Activated CD4-positive, alpha-beta T cell treated with anti-CD3 and anti-CD28 coated beads, Interleukin-2, amount 50 U/mL, for 16 hours (primary cell): ENCODE data around the gene SSBP3.

Experiments
- DNase-seq: peaks from one replicate; pipeline ENCODE4 v3.0.0-alpha.2; 2020

SSBP3 gene

DNA sequence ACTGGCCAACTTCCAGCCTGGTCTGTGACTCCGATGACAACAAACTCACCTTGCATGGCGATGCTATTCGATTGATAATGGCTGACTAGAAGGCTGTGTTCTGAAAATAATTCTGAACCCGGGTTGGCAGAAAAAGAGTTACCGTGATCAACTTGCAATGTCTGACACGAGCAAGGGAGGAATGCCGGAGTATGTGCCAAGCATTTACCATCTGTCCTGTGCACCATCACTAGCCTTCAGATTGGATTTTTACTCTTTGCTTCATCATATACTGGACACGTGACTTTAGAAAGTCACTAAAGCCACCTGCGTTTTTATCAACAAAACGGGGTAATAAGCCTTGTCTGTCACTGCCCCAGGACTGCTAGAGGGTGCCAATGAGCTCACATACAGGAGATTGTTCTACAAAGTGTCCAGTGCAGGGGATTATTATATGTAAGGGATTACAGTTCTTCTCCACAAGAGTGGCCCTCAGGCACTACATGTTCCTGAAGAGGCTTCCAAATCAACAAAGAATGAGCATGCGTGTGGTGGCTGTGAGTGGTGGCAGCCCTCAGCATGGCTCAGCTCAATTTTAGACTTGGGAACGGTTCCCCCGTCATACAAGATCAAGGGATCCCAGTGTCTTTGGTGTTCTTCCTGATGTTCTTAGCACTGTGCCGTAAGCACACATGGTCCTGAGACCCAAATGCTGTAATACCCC is 35.8 kb downstream of the SSBP3 start:
- DNase-seq = no peak

DNA sequence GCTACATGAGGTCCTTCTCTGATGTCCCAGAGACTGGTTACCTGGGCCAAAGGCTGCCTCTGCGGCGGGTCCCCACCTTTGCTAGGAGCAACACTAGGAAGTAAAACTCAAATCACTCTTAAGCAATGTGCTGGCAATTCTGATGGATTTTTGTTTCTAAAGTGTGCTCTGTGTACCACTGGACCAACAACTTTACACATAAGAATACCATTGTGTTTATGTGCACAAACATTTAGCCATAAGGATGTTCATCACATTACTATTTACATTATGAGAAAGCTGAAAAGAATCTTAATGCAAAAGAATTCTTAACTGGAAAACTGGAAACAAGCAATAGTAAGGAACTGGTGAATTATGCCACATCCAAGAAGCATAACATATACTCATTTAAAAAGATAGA is 38.6 kb downstream of the SSBP3 start:
- no peak for DNase-seq

DNA sequence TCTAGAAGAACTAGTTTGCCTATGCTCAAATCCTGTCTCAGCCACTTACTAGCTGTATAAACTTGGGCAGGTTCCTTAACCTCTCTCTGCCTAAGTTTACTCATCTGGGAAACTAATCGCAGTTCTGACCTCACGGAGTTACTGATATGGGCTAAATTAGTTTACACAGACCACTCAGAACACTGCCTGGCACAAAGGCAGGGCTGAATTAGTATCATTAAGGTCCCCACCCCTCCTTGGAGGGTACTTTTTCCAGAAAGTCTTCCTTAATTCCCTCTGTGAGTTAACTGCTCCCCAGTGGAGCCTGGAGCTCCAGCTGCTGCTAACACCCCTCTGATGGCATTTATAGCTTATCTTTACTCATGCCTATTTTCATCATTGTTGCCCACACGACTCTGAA is 40.3 kb downstream of the SSBP3 start:
- DNase-seq = no peak

DNA sequence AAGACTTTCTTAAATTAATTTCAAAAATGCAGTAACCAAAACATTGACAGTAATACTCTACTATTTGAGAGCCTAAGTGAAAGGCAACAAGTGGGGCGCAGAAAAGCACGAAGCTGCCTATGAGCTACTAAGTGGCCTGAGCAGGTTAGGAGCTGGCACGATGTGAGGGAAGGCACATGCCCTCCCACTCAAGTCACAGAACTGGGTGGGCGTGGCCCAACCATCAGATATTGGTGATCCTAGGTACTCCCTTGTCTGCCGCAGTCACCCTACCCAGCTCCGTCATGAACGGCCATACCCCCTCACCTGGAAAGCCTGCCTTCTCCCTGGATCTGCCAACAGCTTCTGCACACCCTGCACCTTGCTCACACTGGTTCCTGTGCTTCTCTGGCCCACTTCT is 40.8 kb downstream of the SSBP3 start:
- DNase-seq = no peak

DNA sequence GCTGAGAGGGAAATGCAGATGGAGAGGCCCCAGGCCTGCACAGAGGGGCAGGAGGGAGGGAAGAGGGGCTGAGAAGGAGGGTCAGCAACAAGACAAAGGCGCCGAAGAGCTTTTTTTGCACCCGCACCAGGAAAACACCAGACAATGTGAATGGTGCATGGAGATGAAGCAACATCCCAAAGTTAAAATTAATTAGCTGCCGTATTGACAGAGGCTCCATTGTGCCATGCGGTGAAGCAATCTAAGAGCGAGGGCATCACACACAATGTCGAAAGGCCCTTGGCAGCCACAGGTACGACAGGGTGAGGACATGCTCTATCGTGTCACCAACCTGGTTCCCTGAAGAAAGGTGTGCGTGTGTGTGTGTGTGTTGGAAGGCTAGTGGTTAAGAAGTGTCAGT is 41.2 kb downstream of the SSBP3 start:
- no peak for DNase-seq

DNA sequence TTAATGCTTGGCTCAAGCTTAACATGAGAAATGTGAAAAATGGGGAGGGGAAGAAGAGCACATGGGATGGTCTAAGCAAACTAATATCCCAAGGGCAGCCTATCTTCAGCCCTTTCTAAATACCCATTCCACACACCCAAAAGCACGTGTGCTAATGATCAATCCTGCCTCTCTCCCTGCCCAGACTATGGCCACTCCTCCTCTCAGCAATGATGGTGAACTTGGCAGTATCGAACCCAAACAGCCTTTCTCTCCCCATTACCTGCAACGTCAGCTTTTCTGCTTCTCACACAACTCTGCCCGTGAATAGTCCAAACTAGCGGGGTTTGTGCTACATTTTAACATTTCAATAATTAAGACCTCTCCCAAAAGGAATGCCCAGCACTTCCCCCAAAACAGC is 41.6 kb downstream of the SSBP3 start:
- no peak for DNase-seq

DNA sequence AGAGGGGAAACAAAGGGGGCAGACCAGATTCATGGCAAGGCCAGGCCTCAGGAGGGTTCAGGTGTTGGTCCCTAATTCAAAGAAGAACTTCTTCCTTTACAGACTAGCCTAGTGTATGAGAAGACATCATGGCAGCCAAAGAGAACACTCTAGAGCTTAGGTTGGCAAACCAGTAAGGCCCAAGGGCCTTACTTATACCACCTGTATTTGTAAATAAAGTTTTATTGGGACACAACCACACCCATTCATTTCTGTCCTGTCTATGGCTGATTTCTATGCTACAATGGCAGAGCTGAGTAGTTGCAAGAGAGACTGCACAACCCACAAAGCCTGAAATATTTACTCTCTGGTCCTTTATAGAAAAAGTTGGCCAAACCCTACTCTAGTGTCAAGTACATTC is 42.3 kb downstream of the SSBP3 start:
- DNase-seq = no peak

DNA sequence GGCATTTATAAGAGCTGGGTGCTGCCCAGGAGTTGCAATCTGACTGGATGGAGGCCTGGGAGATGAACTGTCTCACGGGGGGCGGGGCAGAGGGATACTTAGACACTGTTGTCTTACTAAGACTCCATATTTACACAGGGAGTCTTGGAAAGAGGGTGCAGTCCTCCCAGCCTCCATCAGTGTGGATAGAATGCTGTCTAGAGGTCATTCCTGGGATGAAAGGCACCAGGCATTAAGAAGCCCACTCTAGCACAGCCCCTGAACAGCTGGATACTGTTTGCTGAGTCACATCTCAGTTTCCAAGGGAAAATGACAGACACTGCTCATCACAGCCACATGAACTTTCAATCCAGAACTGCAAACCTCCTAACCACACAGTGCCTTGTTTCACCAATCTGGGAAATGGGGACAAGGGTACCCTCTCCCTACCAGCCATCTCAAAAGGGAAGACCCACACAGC is 43.3 kb downstream of the SSBP3 start:
- DNase-seq = no peak

DNA sequence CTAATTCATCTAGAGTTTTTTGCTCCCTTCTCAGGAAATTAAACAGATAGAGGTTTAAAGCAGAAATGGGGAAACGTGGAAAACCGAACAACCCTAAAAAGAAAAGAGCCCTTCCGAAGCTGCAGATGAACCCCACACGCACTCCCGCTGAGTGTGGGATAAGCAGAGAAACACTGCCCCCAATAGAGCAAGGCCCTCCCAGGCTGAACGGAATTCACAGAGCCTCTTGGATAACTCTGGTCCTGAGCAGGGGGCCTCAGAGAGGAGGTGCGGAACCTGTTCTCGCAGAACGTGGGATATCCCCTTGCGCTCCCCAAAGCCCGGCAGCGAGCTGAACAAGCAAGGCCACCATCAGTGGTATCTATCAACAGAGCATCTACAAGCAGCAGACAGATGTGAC is 44.9 kb downstream of the SSBP3 start:
- DNase-seq = no peak

DNA sequence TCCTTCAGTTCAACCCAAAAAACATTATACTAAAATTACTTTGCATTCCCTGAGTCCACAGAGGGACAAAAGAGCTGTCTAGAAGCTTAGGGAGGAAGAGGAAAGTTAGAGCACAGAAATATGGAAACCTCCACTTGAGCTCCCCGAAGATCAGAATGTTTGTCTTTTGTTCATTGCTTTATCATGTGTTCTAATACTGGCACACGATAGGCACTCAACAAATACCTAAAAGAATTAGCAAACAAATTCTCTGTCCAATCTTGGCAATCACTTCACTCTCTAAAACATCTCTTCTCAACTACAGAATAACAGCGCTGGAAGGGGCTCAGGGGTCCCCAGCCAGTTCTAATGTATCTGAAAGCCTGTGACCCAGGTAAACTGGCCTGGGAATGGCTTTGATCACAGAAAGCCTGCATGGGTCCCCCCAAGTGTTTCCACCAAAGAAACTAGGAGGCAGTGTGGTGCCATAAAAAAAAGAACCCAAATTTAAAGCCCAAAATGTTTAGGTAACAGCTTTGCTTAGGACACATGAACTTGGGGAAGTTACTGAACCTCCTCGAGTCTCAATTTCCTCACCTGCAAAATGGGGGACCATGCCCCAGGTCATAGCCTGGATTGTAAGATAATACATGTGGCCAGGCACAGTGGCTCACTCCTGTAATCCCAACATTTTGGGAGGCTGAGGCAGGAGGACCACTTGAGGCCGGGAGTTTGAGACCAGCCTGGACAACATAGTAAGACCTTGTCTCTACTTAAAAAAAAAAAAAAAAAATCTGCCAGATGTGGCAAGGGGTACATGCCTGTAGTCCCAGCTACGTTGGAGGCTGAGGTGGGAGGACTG is 45.8 kb downstream of the SSBP3 start:
- no peak for DNase-seq

DNA sequence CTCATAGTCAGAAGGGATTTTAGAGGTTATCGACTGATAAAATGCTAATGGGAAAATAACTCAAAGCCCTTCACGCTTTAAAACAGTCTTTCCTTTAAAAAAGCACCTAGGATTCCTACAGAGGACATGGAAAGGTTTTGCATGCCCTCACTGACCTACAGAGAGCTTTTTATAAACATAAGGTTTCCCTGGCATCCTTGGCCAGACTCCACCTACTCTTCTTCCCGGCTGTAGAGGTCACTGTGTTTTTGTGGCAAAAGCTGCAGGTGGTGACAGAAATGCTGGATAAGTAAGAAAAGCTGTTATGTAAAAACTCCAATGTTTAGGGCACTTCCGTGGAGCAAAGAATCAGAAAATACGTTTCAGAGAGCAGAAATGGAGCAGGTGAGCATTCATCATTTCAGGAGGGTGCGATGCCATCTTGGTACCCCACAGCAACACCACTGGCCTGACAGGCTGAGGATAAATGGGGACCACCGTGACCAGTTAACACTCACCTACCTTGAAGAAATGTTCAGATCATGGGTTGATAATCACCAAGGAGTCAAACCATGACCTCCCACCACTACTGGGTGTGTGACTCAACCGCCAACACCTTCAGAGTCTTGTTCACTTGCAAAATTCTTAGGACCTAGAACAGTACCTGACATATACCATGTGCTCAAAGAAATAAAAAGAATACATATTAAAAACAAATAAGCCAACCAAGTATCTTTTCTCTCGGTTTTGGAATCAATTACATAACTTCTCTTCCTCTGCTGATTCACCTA is 46.6 kb downstream of the SSBP3 start:
- no peak for DNase-seq

DNA sequence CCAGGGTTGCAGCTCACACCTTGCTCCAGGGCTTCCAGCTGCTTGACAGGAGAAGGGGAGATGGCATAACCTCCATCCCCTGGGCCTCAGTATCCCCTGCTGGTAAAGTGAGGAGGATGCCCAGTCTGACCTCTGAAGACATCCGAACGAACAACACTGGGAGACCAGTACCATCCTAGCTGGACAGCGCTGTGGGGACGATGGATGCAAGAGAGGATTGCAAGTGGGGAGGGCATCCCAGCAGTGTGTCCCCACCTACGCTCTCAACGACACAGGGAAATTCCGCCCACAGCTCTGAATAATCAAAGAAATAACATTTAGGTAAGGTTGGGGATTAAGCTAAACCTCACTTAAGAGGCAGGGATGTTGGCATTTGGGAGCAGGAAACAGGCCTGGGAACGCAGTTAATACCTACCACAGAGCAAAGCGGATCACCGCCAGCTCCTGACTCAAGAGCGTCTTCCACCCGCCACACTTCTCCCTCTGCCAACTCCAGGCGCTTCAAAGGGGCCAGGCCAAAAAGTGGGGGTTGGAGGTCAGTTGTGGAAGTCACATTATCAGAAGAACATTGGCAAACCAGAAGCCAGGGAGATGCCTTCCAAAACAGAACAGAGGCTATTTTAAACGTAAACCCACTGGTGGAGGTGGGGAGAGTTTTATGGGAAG is 47.6 kb downstream of the SSBP3 start:
- DNase-seq = no peak

DNA sequence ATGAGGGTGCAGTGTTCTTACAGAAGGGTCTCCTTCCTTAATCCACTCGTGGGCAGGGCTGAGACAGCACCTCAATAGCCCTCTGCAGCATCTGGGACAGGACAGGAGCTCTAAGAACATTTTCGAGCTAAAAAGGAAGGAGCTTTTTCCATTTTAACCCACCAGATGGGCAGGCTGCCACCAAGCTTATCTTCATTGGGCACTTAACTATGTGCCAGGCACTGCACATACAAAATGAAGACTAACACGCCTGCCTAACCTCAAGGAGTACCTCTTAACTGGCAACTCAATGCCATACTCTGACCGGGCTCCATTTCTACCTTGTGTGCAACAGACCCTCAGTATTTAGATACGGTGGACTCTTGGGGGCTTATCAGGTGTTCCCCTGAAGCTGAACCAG is 48.2 kb downstream of the SSBP3 start:
- no peak for DNase-seq

DNA sequence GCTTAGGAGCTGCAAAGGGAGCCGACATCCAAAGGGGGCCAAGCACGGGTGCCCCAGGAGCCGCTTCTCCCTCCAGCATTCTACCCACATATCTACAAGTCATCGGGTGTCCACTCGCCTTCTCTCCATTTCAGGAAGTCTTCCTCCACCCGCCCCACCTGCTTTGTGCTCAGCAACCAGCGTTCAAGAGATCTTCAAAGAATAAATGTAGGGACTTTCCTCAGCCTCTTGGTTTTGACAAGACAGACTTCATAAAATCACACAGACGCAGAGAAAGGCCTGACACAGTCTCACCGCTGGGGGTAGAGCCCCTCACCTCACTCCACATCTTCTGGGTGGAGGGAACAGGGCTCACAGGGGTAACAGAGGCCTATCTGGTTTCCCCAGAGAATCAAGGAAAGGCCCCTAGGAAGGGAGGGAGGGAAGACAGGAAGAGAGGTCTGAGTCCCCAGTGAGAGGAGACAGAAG is 49.5 kb downstream of the SSBP3 start:
- peak; percentile 23 for DNase-seq

DNA sequence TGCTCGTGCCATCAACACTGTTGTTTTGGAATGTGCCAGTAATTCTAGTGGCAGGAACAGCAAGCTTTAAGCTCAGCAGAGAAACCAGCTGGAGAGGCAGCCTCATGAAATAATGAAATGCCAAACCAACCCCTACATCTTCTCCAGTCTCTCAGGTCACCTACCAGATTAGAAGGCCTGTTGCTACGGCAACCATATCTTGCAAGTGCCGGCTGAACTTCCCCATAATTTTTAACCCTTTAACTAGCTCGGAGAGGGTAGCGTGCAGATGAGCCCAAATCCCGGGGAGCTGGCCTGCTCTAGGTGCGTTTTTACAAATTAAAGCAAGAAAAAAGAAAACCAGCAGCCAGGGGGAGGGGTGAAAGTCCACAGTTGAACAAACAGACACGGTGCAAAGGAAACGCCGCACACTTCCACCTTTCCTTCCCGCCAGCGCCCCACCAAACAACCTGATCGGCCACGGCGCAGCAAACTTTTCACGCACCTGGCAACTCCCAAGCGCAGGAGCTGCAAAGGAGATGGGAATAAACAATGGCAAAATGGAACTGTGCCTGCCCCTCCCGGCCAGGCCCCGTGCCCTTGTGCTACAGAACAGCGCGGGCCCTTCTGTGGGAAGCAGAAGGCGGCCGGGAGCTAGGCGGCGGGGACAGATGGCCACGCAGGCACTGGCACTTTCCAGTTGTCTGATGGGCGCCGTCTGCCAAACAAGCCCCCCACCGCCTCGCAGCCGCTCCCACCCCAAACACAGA is 50.1 kb downstream of the SSBP3 start:
- DNase-seq = no peak

DNA sequence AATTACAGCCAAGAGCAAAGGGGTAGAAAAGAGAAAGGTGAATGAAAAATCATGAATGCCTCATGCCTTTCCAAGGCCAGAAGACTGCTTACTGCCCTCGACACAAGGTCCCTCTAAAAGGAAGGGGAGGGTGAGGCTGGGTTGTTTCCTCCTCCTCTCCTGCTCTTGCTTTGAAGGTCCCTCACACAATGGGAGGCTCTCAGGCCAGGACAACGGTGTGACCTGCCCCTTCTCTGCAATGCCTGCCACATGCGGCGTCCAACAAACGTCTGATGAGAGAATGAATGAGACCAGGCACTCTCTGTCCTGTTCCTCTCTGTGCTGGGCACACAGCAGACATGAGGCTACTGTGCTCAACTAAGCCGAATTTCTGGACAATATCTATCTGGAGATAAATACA is 51.3 kb downstream of the SSBP3 start:
- DNase-seq = no peak

DNA sequence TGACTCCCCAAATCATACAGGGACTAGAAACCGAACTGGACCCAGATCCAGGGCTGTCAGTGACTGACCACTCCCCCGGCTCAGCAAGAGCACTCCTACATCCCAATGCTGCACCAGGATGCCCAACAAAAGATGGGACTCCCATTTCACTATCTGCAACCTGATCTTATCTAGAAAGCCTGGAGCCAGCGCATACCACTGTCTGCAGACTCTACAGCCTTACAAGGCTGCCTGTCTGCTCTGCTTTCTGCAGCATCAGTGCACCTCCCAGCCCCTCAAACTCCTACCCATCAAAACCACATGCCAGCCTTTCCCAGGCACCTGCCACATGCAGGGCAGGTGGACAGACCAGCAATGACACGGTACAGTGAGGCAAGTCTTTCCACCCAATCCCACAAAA is 52.2 kb downstream of the SSBP3 start:
- no peak for DNase-seq

DNA sequence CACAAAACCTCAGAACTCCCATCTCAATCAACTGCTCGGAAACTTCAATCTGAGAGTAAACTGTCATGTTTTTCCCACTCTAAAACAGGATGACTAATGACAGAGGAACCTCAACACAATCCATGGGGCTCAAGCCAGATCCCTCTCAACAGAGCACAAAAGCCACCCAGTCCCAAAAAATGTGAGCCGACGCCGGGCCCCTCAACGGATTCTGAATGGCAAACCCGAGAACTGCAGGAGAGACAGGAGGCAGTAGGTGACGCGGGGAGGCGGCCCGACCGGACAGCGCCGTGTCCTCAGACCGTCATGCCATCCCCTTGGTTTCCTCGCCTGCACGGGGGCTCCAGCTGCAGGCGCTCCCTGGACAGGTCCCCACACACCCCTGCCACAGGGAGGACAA is 53.4 kb downstream of the SSBP3 start:
- DNase-seq = no peak

DNA sequence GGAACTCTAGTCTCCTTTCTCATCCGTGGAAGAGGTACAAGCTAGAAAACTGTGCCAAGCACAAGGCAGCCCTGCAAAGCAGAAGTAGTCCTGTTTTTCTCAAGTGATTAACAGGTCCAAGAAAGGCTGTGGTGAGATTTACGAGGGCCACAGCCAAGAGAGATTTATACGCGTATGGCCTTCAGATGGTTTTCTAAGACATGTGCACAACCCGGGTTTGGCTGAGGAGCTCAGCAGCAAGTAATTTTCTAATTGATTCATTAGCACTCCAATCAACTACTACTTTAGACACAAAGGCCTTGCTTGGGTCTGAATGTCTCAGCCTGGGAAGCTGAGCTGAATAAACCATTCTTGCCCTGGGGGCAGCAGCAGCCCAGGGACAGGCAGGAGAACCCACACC is 55.8 kb downstream of the SSBP3 start:
- no peak for DNase-seq

DNA sequence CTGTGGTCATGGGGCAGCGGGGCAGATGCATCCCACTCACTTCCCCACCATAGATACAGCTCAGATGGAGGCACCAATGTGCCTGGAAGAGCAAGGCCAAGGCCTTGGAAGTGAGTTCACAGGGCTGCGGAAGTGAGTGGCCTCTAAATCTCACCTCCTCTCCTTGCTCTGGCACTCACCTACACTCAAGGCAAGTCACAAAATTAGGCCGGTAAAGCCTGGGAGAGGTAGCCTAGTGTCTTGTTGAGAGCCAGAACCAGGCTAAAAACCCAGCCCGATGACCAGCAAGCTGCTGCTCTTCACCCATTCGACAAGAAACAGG is 57.5 kb downstream of the SSBP3 start:
- DNase-seq = no peak

DNA sequence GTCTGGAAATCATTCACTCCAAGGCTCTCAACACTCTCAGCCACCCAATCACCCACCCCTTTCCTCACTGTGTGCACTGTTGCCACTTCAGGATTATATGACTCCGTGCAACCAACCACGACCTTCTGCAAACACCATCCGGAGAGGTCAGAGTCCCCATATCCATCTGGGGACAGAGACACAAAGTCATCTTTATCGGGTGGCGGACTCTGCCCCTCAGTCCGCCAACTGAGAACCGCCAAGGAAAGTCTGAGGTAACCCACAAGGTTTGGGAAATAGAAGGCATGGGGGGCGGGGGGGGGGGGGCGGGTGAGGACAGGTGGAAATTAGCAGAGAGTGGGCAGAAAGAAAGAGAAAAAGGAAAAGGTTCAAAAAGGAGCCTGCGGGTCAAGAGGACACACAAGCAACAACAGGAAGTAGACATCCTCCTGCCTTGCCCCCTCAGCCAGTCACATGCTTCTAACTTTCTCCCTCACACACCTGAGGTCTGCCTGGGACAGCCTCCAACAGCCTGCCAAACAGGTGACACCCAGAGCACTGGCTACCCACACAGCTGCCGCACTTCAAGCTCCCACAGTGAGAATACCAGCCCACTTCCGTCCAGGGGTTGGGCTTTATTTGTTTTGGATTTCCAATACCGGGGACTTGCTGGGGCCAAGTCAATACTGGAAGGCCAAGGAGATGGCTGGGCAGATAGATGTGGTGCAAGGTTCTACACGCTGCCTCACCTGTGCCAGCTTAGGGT is 58.1 kb downstream of the SSBP3 start:
- no peak for DNase-seq
